HepG2 (cell line): Measurements from ENCODE around the gene TMEM238. TPM values are rescaled to one million over a fixed set of nuclear protein-coding genes. Genes with fewer than 3 reads are reported as not detected.

Source experiments
- ADNP ChIP-seq: sonication (generic); formaldehyde crosslinking; IDR thresholded peaks from 2 replicates; pipeline ENCODE4 v1.4.0; 2020; ENCODE audit warnings: missing genetic modification reagents
- ATAD3A ChIP-seq: sonication (generic); formaldehyde crosslinking; IDR thresholded peaks from 2 replicates; pipeline ENCODE4 v1.4.0; 2020; ENCODE audit warnings: missing genetic modification reagents
- ATF7-NPFF ChIP-seq: sonication (generic); formaldehyde crosslinking; IDR thresholded peaks from 2 replicates; pipeline ENCODE4 v1.8.1; 2023; ENCODE audit warnings: mild to moderate bottlenecking, low read depth, missing genetic modification reagents, moderate library complexity
- CREM ChIP-seq, 2 experiments: sonication (generic) in 1 of 2; formaldehyde crosslinking in 1 of 2; IDR thresholded peaks; 2 replicates each; pipeline versions ENCODE4 v1.4.0 to v1.6.1; 2016 to 2020; ENCODE audit warnings: antibody characterized with exemption in 1 of 2, mild to moderate bottlenecking in 1 of 2, missing genetic modification reagents in 1 of 2
- FOXA3 ChIP-seq: IDR thresholded peaks from 2 replicates; pipeline ENCODE4 v1.6.1; 2016; ENCODE audit warnings: missing genetic modification reagents, missing compliant biosample characterization
- NFKBIZ ChIP-seq: IDR thresholded peaks from 2 replicates; pipeline ENCODE4 v1.6.1; 2018; ENCODE audit warnings: missing genetic modification reagents, missing compliant biosample characterization
- RBM22 ChIP-seq: fragments of 200-400 bp; formaldehyde crosslinking; optimal IDR thresholded peaks from 2 replicates; pipeline ENCODE3; 2017; ENCODE audit warnings: mild to moderate bottlenecking, low read length, moderate library complexity
- SMYD3 ChIP-seq: sonication (generic); formaldehyde crosslinking; IDR thresholded peaks from 2 replicates; pipeline ENCODE4 v1.8.1; 2023; ENCODE audit warnings: mild to moderate bottlenecking, missing genetic modification reagents
- SNAPC4 ChIP-seq: sonication (generic); formaldehyde crosslinking; IDR thresholded peaks from 2 replicates; pipeline ENCODE4 v1.4.0; 2020; ENCODE audit warnings: mild to moderate bottlenecking, missing genetic modification reagents
- STAT5B ChIP-seq: sonication (generic); formaldehyde crosslinking; IDR thresholded peaks from 2 replicates; pipeline ENCODE4 v1.4.0; 2020; ENCODE audit warnings: missing genetic modification reagents
- TARDBP ChIP-seq: sonication (generic); formaldehyde crosslinking; IDR thresholded peaks from 2 replicates; pipeline ENCODE4 v1.8.0; 2022; ENCODE audit warnings: mild to moderate bottlenecking, missing genetic modification reagents
- ZBTB1 ChIP-seq: sonication (generic); formaldehyde crosslinking; IDR thresholded peaks from 2 replicates; pipeline ENCODE4 v1.4.0; 2020; ENCODE audit warnings: missing genetic modification reagents, borderline replicate concordance
- ZKSCAN5 ChIP-seq: sonication (generic); formaldehyde crosslinking; IDR thresholded peaks from 2 replicates; pipeline ENCODE4 v1.5.1; 2020; ENCODE audit warnings: mild to moderate bottlenecking, missing genetic modification reagents
- ZNF557 ChIP-seq: sonication (generic); formaldehyde crosslinking; IDR thresholded peaks from 2 replicates; pipeline ENCODE4 v1.4.0; 2020; ENCODE audit warnings: missing genetic modification reagents
- ZNF576 ChIP-seq: sonication (generic); formaldehyde crosslinking; IDR thresholded peaks from 2 replicates; pipeline ENCODE4 v1.4.0; 2020; ENCODE audit warnings: mild to moderate bottlenecking, missing genetic modification reagents
- ZNF879 ChIP-seq: sonication (generic); formaldehyde crosslinking; IDR thresholded peaks from 2 replicates; pipeline ENCODE4 v1.8.1; 2023; ENCODE audit warnings: missing genetic modification reagents
- polyA plus RNA-seq, 8 experiments: library from polyadenylated mRNA; depleted of rRNA in 3 of 8; stranded (reverse) in 7 of 8; unstranded in 1 of 8; fragments of >200 nt; fragmentation: Illumina TruSeq in 4 of 8; extraction: Trizol in 4 of 8; gene quantifications; 2 replicates each; pipeline versions ENCODE4 v1.2.1 to v1.2.3, GENCODE V29; 2011 to 2016; ENCODE audit warnings: low read depth in 4 of 8, missing spikeins in 1 of 8, mixed read lengths in 1 of 8; ENCODE audit not compliant: insufficient read depth in 1 of 8
- total RNA-seq, 5 experiments: library from RNA; depleted of rRNA; stranded (reverse); fragments of >200 nt; fragmentation: Illumina TruSeq; extraction: Trizol; gene quantifications; 2 replicates each; pipeline ENCODE4 v1.2.3, GENCODE V29; 2016; ENCODE audit warnings: low read depth in 1 of 5
- TF ChIP-seq, protein P1 (sequence below): sonication (generic); formaldehyde crosslinking; IDR thresholded peaks from 2 replicates; pipeline ENCODE4 v1.4.0; 2020; ENCODE audit warnings: missing genetic modification reagents
- TF ChIP-seq, protein P2 (sequence below): sonication (generic); formaldehyde crosslinking; IDR thresholded peaks from 2 replicates; pipeline ENCODE4 v1.5.0; 2020; ENCODE audit warnings: mild to moderate bottlenecking, missing genetic modification reagents, borderline replicate concordance

The TMEM238 gene
- total and polyA plus RNA-seq, 2 of the 13 experiments (the other 11 are each of a cell fraction or from before 2014, with no cell fraction given) = not detected

DNA sequence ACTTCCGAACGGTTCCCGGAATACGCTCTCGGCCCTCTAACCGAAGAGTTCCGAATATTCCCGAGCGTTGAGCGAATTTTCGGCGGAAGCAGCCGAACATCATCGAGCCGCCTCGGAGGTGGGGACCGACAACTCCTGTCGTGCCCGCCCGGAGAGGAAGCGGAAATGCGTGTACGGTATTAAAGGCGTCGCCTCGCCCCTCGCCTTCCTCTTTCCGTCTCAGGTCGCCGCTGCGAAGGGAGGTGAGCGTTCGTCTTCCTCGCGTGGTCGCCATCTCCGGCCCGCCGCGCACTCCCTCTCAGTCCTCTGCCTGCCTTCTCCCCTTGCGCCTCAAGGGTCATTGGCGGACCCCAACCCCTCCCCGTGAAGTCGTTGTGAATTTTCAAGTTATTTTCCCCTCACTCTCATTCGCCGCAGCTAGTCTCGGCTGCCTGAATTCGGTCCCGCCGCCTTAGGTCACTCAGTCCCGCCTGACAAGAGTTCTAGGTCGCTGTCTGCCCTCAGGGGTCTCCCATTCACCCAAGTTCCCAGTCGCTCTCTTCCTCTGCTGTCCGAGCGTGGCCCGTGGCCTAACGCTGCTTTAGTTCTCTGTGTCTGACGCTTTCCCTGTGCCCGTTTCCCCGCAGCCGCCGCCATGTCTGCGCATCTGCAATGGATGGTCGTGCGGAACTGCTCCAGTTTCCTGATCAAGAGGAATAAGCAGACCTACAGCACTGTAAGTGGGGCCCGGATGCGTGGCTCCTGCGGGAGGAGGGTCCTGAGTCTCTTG lies 1.8 kb upstream of the TMEM238 start, which contains the start of gene RPL28 (continued):
- TF ChIP-seq, protein P1, sequence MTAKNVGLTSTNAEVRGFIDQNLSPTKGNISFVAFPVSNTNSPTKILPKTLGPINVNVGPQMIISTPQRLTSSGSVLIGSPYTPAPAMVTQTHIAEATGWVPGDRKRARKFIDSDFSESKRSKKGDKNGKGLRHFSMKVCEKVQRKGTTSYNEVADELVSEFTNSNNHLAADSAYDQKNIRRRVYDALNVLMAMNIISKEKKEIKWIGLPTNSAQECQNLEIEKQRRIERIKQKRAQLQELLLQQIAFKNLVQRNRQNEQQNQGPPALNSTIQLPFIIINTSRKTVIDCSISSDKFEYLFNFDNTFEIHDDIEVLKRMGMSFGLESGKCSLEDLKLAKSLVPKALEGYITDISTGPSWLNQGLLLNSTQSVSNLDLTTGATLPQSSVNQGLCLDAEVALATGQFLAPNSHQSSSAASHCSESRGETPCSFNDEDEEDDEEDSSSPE (CRISPR knock-in tag) = no peak
- TF ChIP-seq TARDBP (CRISPR knock-in tag) (peak; percentile 37; the same call in 1 of the 2 replicates), ZNF879 (CRISPR knock-in tag) (no peak), NFKBIZ (CRISPR knock-in tag) (peak; percentile 77; the same call in 1 of the 2 replicates), ZBTB1 (CRISPR knock-in tag) (0 out of 2 replicates have a peak, but pooled peaks have one; percentile 42), ATF7-NPFF (peak; percentile 82; the same call in 1 of the 2 replicates), FOXA3 (CRISPR knock-in tag) (no peak; the same call in 1 of the 2 replicates), ZKSCAN5 (CRISPR knock-in tag) (0 out of 2 replicates have a peak, but pooled peaks have one; percentile 21), ADNP (CRISPR knock-in tag) (no peak), RBM22 (no peak), SMYD3 (CRISPR knock-in tag) (no peak), CREM (IDR thresholded peaks at IDR 0.05) (peak; percentile 88), CREM (CRISPR knock-in tag; IDR thresholded peaks at IDR 0.05) (no peak), SNAPC4 (CRISPR knock-in tag) (peak; percentile 82), ZNF557 (CRISPR knock-in tag) (no peak), STAT5B (CRISPR knock-in tag) (0 out of 2 replicates have a peak, but pooled peaks have one; percentile 66), ZNF576 (no peak), ATAD3A (peak; percentile 87; the same call in 1 of the 2 replicates)
- TF ChIP-seq, protein P2, sequence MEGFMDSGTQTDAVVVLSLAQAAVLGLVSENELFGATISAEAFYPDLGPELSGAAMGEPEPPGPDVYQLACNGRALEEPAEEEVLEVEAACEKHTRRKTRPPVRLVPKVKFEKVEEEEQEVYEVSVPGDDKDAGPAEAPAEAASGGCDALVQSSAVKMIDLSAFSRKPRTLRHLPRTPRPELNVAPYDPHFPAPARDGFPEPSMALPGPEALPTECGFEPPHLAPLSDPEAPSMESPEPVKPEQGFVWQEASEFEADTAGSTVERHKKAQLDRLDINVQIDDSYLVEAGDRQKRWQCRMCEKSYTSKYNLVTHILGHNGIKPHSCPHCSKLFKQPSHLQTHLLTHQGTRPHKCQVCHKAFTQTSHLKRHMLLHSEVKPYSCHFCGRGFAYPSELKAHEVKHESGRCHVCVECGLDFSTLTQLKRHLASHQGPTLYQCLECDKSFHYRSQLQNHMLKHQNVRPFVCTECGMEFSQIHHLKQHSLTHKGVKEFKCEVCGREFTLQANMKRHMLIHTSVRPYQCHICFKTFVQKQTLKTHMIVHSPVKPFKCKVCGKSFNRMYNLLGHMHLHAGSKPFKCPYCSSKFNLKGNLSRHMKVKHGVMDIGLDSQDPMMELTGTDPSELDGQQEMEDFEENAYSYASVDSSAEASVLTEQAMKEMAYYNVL (CRISPR knock-in tag) = no peak
